ENCODE measurements around the gene XPR1. TPM values are rescaled to one million over a fixed set of nuclear protein-coding genes. Genes with fewer than 3 reads are reported as not detected.
"Not testable (repeated sequence)": the region's sequence is repeated elsewhere in the genome, so short reads cannot be mapped to it uniquely, and the experiment has no call there.

XPR1 gene
- total RNA-seq, 2 donors from 2014 or later, result 39.3 to 50.9 TPM

- no peak for TF ChIP-seq CTCF (conservative IDR thresholded peaks at IDR 0.05)
Measured at GRCh38 chr1:180696361-180696760, 64.5 kb downstream of the XPR1 start.

GRCh38 chr1:180698580-180698979 is 66.8 kb downstream of the XPR1 start:
- WGBS, 2 experiments (ENCODE audit: insufficient coverage in 1 of 2, insufficient read length in 1 of 2), result 97% methylated on average over 1 of the region's 1 CpG; no CpG with 5 or more reads in 1 of the 2 experiments
- peaks cover 33% of the 10 kb centered on the region for H3K9me3 Mint-ChIP-seq

More at GRCh38 chr1:180696361-180696760, 64.5 kb downstream of the XPR1 start:
- H3K27me3 Mint-ChIP-seq (ENCODE audit: insufficient read depth), result no peaks in the 10 kb centered on the region
- Histone ChIP-seq H3K27me3 (ENCODE audit: control insufficient read depth, insufficient read depth, low read length, poor library complexity, severe bottlenecking) (no peaks in the 10 kb centered on the region), H3K4me1 (ENCODE audit: control insufficient read depth, insufficient read depth, low read length) (no peaks in the 10 kb centered on the region), H3K9ac (ENCODE audit: extremely low read depth, low read length, poor library complexity, severe bottlenecking) (no peak overlapping the region), H3K36me3 (ENCODE audit: control insufficient read depth, insufficient read depth, low read length) (no peaks in the 10 kb centered on the region), H3K4me3 (ENCODE audit: low read length) (no peak overlapping the region), H3K9me3 (ENCODE audit: control insufficient read depth, low read length) (peaks cover 24% of the 10 kb centered on the region), H3K27ac (ENCODE audit: low read depth, low read length) (no peak overlapping the region)
- 95 to 100% methylated on average over 1 of the region's 1 CpG for WGBS, 2 experiments (ENCODE audit: insufficient coverage in 1 of 2, insufficient read length in 1 of 2)
- H3K4me3 Mint-ChIP-seq, result no peak overlapping the region
- H3K27ac Mint-ChIP-seq, result no peak overlapping the region
- peaks cover 19% of the 10 kb centered on the region for H3K36me3 Mint-ChIP-seq (ENCODE audit: low read depth)
- peaks cover 23% of the 10 kb centered on the region for H3K9me3 Mint-ChIP-seq
- H3K4me1 Mint-ChIP-seq, result peaks cover 22% of the 10 kb centered on the region
- DNase-seq, result no peak

GRCh38 chr1:180702376-180702775 is 70.6 kb downstream of the XPR1 start:
- H3K9me3 ChIP-seq (ENCODE audit: control insufficient read depth, low read length), result peaks cover 29% of the 10 kb centered on the region
- Mint-ChIP-seq H3K9me3 (peaks cover 25% of the 10 kb centered on the region), H3K36me3 (ENCODE audit: low read depth) (peaks cover 16% of the 10 kb centered on the region)
- H3K4me3 ChIP-seq (ENCODE audit: low read length); H3K27me3 Mint-ChIP-seq (ENCODE audit: insufficient read depth); H3K27ac Mint-ChIP-seq; DNase-seq; H3K4me1 ChIP-seq (ENCODE audit: control insufficient read depth, insufficient read depth, low read length); H3K27me3 ChIP-seq (ENCODE audit: control insufficient read depth, insufficient read depth, low read length, poor library complexity, severe bottlenecking); H3K4me3 Mint-ChIP-seq; H3K36me3 ChIP-seq (ENCODE audit: control insufficient read depth, insufficient read depth, low read length); H3K9ac ChIP-seq (ENCODE audit: extremely low read depth, low read length, poor library complexity, severe bottlenecking); H3K27ac ChIP-seq (ENCODE audit: low read depth, low read length); H3K4me1 Mint-ChIP-seq: not testable (repeated sequence)
- WGBS, 2 experiments (ENCODE audit: insufficient coverage in 1 of 2, insufficient read length in 1 of 2), result 100% methylated on average over 1 to 2 of the region's 2 CpGs

More at GRCh38 chr1:180698580-180698979, 66.8 kb downstream of the XPR1 start:
- Histone ChIP-seq H3K27me3 (ENCODE audit: control insufficient read depth, insufficient read depth, low read length, poor library complexity, severe bottlenecking) (no peaks in the 10 kb centered on the region), H3K9me3 (ENCODE audit: control insufficient read depth, low read length) (peaks cover 37% of the 10 kb centered on the region), H3K36me3 (ENCODE audit: control insufficient read depth, insufficient read depth, low read length) (no peaks in the 10 kb centered on the region), H3K4me1 (ENCODE audit: control insufficient read depth, insufficient read depth, low read length) (no peaks in the 10 kb centered on the region), H3K9ac (ENCODE audit: extremely low read depth, low read length, poor library complexity, severe bottlenecking) (no peak overlapping the region), H3K4me3 (ENCODE audit: low read length) (no peak overlapping the region), H3K27ac (ENCODE audit: low read depth, low read length) (no peak overlapping the region)
- Mint-ChIP-seq H3K4me3 (no peak overlapping the region), H3K4me1 (peaks cover 11% of the 10 kb centered on the region), H3K27me3 (ENCODE audit: insufficient read depth) (no peaks in the 10 kb centered on the region), H3K27ac (no peak overlapping the region), H3K36me3 (ENCODE audit: low read depth) (peaks cover 22% of the 10 kb centered on the region)
- DNase-seq, result no peak
- TF ChIP-seq CTCF (conservative IDR thresholded peaks at IDR 0.05), result no peak

GRCh38 chr1:180710746-180711145 is 78.9 kb downstream of the XPR1 start:
- Mint-ChIP-seq H3K9me3 (peaks cover 47% of the 10 kb centered on the region), H3K36me3 (ENCODE audit: low read depth) (peaks cover 12% of the 10 kb centered on the region)
- not testable (repeated sequence) for H3K27me3 ChIP-seq (ENCODE audit: control insufficient read depth, insufficient read depth, low read length, poor library complexity, severe bottlenecking); H3K27me3 Mint-ChIP-seq (ENCODE audit: insufficient read depth); H3K4me1 Mint-ChIP-seq; H3K27ac Mint-ChIP-seq; H3K4me3 Mint-ChIP-seq; H3K4me1 ChIP-seq (ENCODE audit: control insufficient read depth, insufficient read depth, low read length); H3K9ac ChIP-seq (ENCODE audit: extremely low read depth, low read length, poor library complexity, severe bottlenecking); DNase-seq; H3K27ac ChIP-seq (ENCODE audit: low read depth, low read length); H3K36me3 ChIP-seq (ENCODE audit: control insufficient read depth, insufficient read depth, low read length); H3K4me3 ChIP-seq (ENCODE audit: low read length)
- 93 to 97% methylated on average over 7 to 21 of the region's 30 CpGs for WGBS, 2 experiments (ENCODE audit: insufficient coverage in 1 of 2, insufficient read length in 1 of 2)
- peaks cover 20% of the 10 kb centered on the region for H3K9me3 ChIP-seq (ENCODE audit: control insufficient read depth, low read length)

- H3K27ac Mint-ChIP-seq; H3K36me3 ChIP-seq (ENCODE audit: control insufficient read depth, insufficient read depth, low read length); H3K4me3 Mint-ChIP-seq; H3K27me3 Mint-ChIP-seq (ENCODE audit: insufficient read depth); H3K4me1 ChIP-seq (ENCODE audit: control insufficient read depth, insufficient read depth, low read length); DNase-seq; H3K9ac ChIP-seq (ENCODE audit: extremely low read depth, low read length, poor library complexity, severe bottlenecking); H3K27me3 ChIP-seq (ENCODE audit: control insufficient read depth, insufficient read depth, low read length, poor library complexity, severe bottlenecking); H3K27ac ChIP-seq (ENCODE audit: low read depth, low read length); H3K4me1 Mint-ChIP-seq: not testable (repeated sequence)
- 99 to 100% methylated on average over 3 to 17 of the region's 19 CpGs for WGBS, 2 experiments (ENCODE audit: insufficient coverage in 1 of 2, insufficient read length in 1 of 2)
- Mint-ChIP-seq H3K36me3 (ENCODE audit: low read depth) (peaks cover 12% of the 10 kb centered on the region), H3K9me3 (peaks cover 47% of the 10 kb centered on the region)
- H3K9me3 ChIP-seq (ENCODE audit: control insufficient read depth, low read length), result peaks cover 20% of the 10 kb centered on the region
- H3K4me3 ChIP-seq (ENCODE audit: low read length), result peak overlapping the region; percentile 58
Measured at GRCh38 chr1:180711260-180711659, 79.4 kb downstream of the XPR1 start.
